A673 (cell line): ENCODE measurements around the gene FKBP14. TPM values are rescaled to one million over a fixed set of nuclear protein-coding genes. Genes with fewer than 3 reads are reported as not detected.

Experiments used
- BruUV-seq: library from RNA; stranded (reverse); fragments of 400-500 nt; replicated peaks from 2 replicates; lab custom pipeline; 2021; lab: Mats Ljungman, UMichigan
- CTCF ChIA-PET: fragments of 300-600 bp; sonication (Branson Sonifier 250); formaldehyde crosslinking; loops from one replicate; lab custom pipeline; 2022; ENCODE audit warnings: antibody characterized with exemption; lab: Charles Lee
- POLR2A ChIA-PET: fragments of 300-600 bp; sonication (Branson Sonifier 250); formaldehyde crosslinking; loops from one replicate; lab custom pipeline; 2022; ENCODE audit warnings: antibody characterized with exemption; ENCODE audit not compliant: low non-redundant PET; lab: Charles Lee
- DNase-seq: peaks from one replicate; pipeline ENCODE4 v3.0.0-alpha.2; 2015; ENCODE audit warnings: low spot score
- H3K27ac ChIP-seq: fragments of 200-600 bp; sonication (generic); 2 replicates; pipeline ENCODE4 v1.5.1; 2016; ENCODE audit warnings: mixed run types, low read depth, mild to moderate bottlenecking, mixed read lengths, antibody characterized with exemption, low read length; ENCODE audit not compliant: poor library complexity, severe bottlenecking
- H3K27me3 ChIP-seq: fragments of 200-600 bp; sonication (generic); replicated peaks from 2 replicates; pipeline ENCODE4 v1.6.1; 2017; ENCODE audit warnings: mixed run types, low read depth, mild to moderate bottlenecking, mixed read lengths, antibody characterized with exemption, low read length; ENCODE audit not compliant: insufficient read depth, poor library complexity
- H3K36me3 ChIP-seq: fragments of 200-600 bp; sonication (generic); 2 replicates; pipeline ENCODE4 v1.6.1; 2016; ENCODE audit warnings: mixed run types, mild to moderate bottlenecking, mixed read lengths, antibody characterized with exemption, low read length; ENCODE audit not compliant: insufficient read depth, poor library complexity, severe bottlenecking
- H3K4me1 ChIP-seq: fragments of 200-600 bp; sonication (generic); 2 replicates; pipeline ENCODE4 v1.6.1; 2017; ENCODE audit warnings: mixed run types, mild to moderate bottlenecking, mixed read lengths, antibody characterized with exemption, low read length; ENCODE audit not compliant: insufficient read depth, poor library complexity, severe bottlenecking
- H3K4me3 ChIP-seq: fragments of 200-600 bp; sonication (generic); 2 replicates; pipeline ENCODE4 v1.5.1; 2016; ENCODE audit warnings: low read depth, mixed run types, mild to moderate bottlenecking, mixed read lengths, low read length; ENCODE audit not compliant: poor library complexity, severe bottlenecking
- H3K9me3 ChIP-seq: fragments of 200-600 bp; sonication (generic); 2 replicates; pipeline ENCODE4 v1.6.1; 2016; ENCODE audit warnings: mixed run types, low read depth, mild to moderate bottlenecking, mixed read lengths, antibody characterized with exemption, low read length; ENCODE audit not compliant: poor library complexity, severe bottlenecking
- CTCF ChIP-seq: fragments of 300-800, 200-600 bp; sonication (generic); conservative IDR thresholded peaks from 2 replicates; pipeline ENCODE4 v1.5.1; 2017; ENCODE audit warnings: low read depth, mild to moderate bottlenecking, antibody characterized with exemption, low read length, moderate library complexity, mixed read lengths
- EZH2 ChIP-seq: fragments of 200-600 bp; sonication (generic); IDR thresholded peaks from 2 replicates; pipeline ENCODE4 v1.6.1; 2017; ENCODE audit warnings: borderline replicate concordance, low read depth, mild to moderate bottlenecking, mixed read lengths, antibody characterized with exemption, low read length; ENCODE audit not compliant: poor library complexity, severe bottlenecking
- intact Hi-C: fragments of 100-400 bp; cut with micrococcal nuclease; formaldehyde crosslinking; loops from one replicate; pipeline ENCODE4 v1.10.0; 2022; ENCODE audit not compliant: unreplicated experiment
- total RNA-seq: library from RNA; stranded (reverse); gene quantifications from 2 replicates; pipeline ENCODE4 v1.2.3, GENCODE V29; 2021

FKBP14 gene
- total RNA-seq, 1 experiment from 2014 or later: 53.6 TPM

- H3K4me3 ChIP-seq: no peak overlapping the region
- no TSS peak for BruUV-seq
- DNase-seq: no peak
- H3K9me3 ChIP-seq: no peaks in the 10 kb centered on the region
- peaks cover 9% of the 10 kb centered on the region for H3K4me1 ChIP-seq
- POLR2A ChIA-PET: no interaction called here
- CTCF ChIA-PET: no interaction called here
- intact Hi-C loops: no loop called here
- H3K36me3 ChIP-seq: no peaks in the 10 kb centered on the region
- TF ChIP-seq CTCF (no peak), EZH2 (no peak)
- no peaks in the 10 kb centered on the region for H3K27me3 ChIP-seq
- no peak overlapping the region for H3K27ac ChIP-seq
These were observed 8.0 kb upstream of the FKBP14 start for GRCh38 chr7:30034501-30034900.

- POLR2A ChIA-PET: no interaction called here
- CTCF ChIA-PET: no interaction called here
- no TSS peak for BruUV-seq
- Histone ChIP-seq H3K4me1 (peaks cover 9% of the 10 kb centered on the region), H3K27ac (no peak overlapping the region), H3K36me3 (no peaks in the 10 kb centered on the region), H3K4me3 (no peak overlapping the region), H3K27me3 (no peaks in the 10 kb centered on the region), H3K9me3 (no peaks in the 10 kb centered on the region)
- intact Hi-C loops: no loop called here
- no peak for TF ChIP-seq EZH2
- DNase-seq: no peak
These were observed 6.0 kb upstream of the FKBP14 start for GRCh38 chr7:30032310-30033125.

GRCh38 chr7:30029696-30030095 is 3.2 kb upstream of the FKBP14 start:
- H3K9me3 ChIP-seq: no peaks in the 10 kb centered on the region

More at GRCh38 chr7:30029696-30030095, 3.2 kb upstream of the FKBP14 start:
- TF ChIP-seq EZH2 (no peak), CTCF (no peak)
- TSS peak; percentile 39 for BruUV-seq
- CTCF ChIA-PET: no interaction called here
- DNase-seq: no peak
- no peaks in the 10 kb centered on the region for H3K27me3 ChIP-seq
- intact Hi-C loops: no loop called here
- POLR2A ChIA-PET: no interaction called here
- no peak overlapping the region for H3K27ac ChIP-seq
- H3K4me3 ChIP-seq: peak overlapping the region; percentile 92
- H3K4me1 ChIP-seq: peaks cover 12% of the 10 kb centered on the region
- H3K36me3 ChIP-seq: no peaks in the 10 kb centered on the region
